GM19023 (cell line): ENCODE measurements around the gene GDPGP1.
"Not testable (repeated sequence)": the region's sequence is repeated elsewhere in the genome, so short reads cannot be mapped to it uniquely, and the experiment has no call there.

Source experiments
- ATAC-seq: cut with Tn5 transposase; IDR thresholded peaks from one replicate; pipeline ENCODE4 v1.9.1; 2021; ENCODE audit warnings: mild to moderate bottlenecking, moderate library complexity; ENCODE audit not compliant: unreplicated experiment

GDPGP1 gene

GRCh38 chr15:90293040-90293810 is 59.2 kb downstream of the GDPGP1 start:
- not testable (repeated sequence) for ATAC-seq

- no peak for ATAC-seq
Observed at GRCh38 chr15:90294159-90294558, 60.1 kb downstream of the GDPGP1 start.

- ATAC-seq, result no peak
Observed at GRCh38 chr15:90294601-90295269, 60.7 kb downstream of the GDPGP1 start.

- ATAC-seq, result no peak
Observed at GRCh38 chr15:90295270-90295648, 61.2 kb downstream of the GDPGP1 start.
